IMR-90 (cell line): ENCODE results near the gene TYR. TPM values are rescaled to one million over a fixed set of nuclear protein-coding genes. Genes with fewer than 3 reads are reported as not detected.

Experiments used
- ATAC-seq: fragments of 200-7000 bp; cut with Tn5 transposase; 2 replicates; pipeline ENCODE4 v1.9.1; 2020; ENCODE audit warnings: low read depth, mild to moderate bottlenecking, moderate library complexity
- BruUV-seq: library from RNA; stranded (reverse); fragments of 400-500 nt; replicated peaks from 2 replicates; lab custom pipeline; 2021; lab: Mats Ljungman, UMichigan
- CTCF ChIA-PET: fragments of 300-600 bp; formaldehyde crosslinking; extraction: SDS; loops from one replicate; lab custom pipeline; 2021; ENCODE audit warnings: antibody characterized with exemption; lab: Yijun Ruan, JAX
- POLR2A ChIA-PET: fragments of 300-600 bp; sonication (Branson Sonifier 250); formaldehyde crosslinking; loops from one replicate; lab custom pipeline; 2022; ENCODE audit warnings: antibody characterized with exemption; ENCODE audit not compliant: unreplicated experiment; lab: Charles Lee
- DNase-seq: peaks from one replicate; pipeline ENCODE4 v3.0.0; 2013
- H2AFZ ChIP-seq: replicated peaks from 2 replicates; pipeline ENCODE3; 2013; ENCODE audit warnings: low read length, mild to moderate bottlenecking; ENCODE audit not compliant: poor library complexity
- H2AK5ac ChIP-seq: 2 replicates; pipeline ENCODE4 v1.6.1; 2013; ENCODE audit warnings: low read depth, low read length, inconsistent platforms
- H2AK9ac ChIP-seq: replicated peaks from 2 replicates; pipeline ENCODE3; 2013; ENCODE audit warnings: mild to moderate bottlenecking, low read depth, low read length, moderate library complexity; ENCODE audit not compliant: poor library complexity
- H2BK120ac ChIP-seq: 2 replicates; pipeline ENCODE4 v1.6.1; 2013; ENCODE audit warnings: low read depth, low read length, inconsistent platforms
- H2BK15ac ChIP-seq: 3 replicates; pipeline ENCODE4 v1.6.1; 2013; ENCODE audit warnings: low read depth, low read length, inconsistent platforms
- H2BK20ac ChIP-seq: 2 replicates; pipeline ENCODE4 v1.6.1; 2013; ENCODE audit warnings: low read depth, mild to moderate bottlenecking, inconsistent platforms, low read length, moderate library complexity
- H2BK5ac ChIP-seq: 2 replicates; pipeline ENCODE4 v1.6.1; 2013; ENCODE audit warnings: mild to moderate bottlenecking, low read depth, low read length, inconsistent platforms; ENCODE audit not compliant: poor library complexity, severe bottlenecking
- H3K14ac ChIP-seq: replicated peaks from 2 replicates; pipeline ENCODE4 v1.6.1; 2013; ENCODE audit warnings: low read depth, low read length, inconsistent platforms
- H3K18ac ChIP-seq: 2 replicates; pipeline ENCODE4 v1.6.1; 2013; ENCODE audit warnings: low read depth, low read length, control low read depth
- H3K23ac ChIP-seq: 2 replicates; pipeline ENCODE4 v1.6.1; 2013; ENCODE audit warnings: low read depth, low read length, inconsistent platforms
- H3K27ac ChIP-seq: 2 replicates; pipeline ENCODE4 v1.5.1; 2013; ENCODE audit warnings: mild to moderate bottlenecking, control low read depth, low read length; ENCODE audit not compliant: insufficient read depth
- H3K27me3 ChIP-seq: 2 replicates; pipeline ENCODE4 v1.6.1; 2013; ENCODE audit warnings: low read length; ENCODE audit not compliant: control insufficient read depth, insufficient read depth
- H3K36me3 ChIP-seq: 2 replicates; pipeline ENCODE4 v1.6.1; 2013; ENCODE audit warnings: low read length, mixed read lengths; ENCODE audit not compliant: control insufficient read depth, insufficient read depth
- H3K4ac ChIP-seq: 2 replicates; pipeline ENCODE4 v1.6.1; 2013; ENCODE audit warnings: low read depth, low read length, inconsistent platforms
- H3K4me1 ChIP-seq: 2 replicates; pipeline ENCODE4 v1.6.1; 2013; ENCODE audit warnings: low read length, mixed read lengths; ENCODE audit not compliant: control insufficient read depth, insufficient read depth
- H3K4me2 ChIP-seq: 2 replicates; pipeline ENCODE4 v1.6.1; 2013; ENCODE audit warnings: low read depth, mild to moderate bottlenecking, control low read depth, low read length, moderate library complexity
- H3K4me3 ChIP-seq: 2 replicates; pipeline ENCODE4 v1.5.1; 2013; ENCODE audit warnings: low read depth, mild to moderate bottlenecking, control low read depth, low read length, moderate library complexity; ENCODE audit not compliant: insufficient read depth
- H3K56ac ChIP-seq: 2 replicates; pipeline ENCODE4 v1.6.1; 2013; ENCODE audit warnings: low read length, inconsistent platforms; ENCODE audit not compliant: insufficient read depth; ENCODE audit errors: extremely low read depth
- H3K79me1 ChIP-seq, 2 experiments: 2 replicates each; pipeline ENCODE4 v1.6.1; 2013; ENCODE audit warnings: low read length in 2 of 2, inconsistent platforms in 1 of 2, low read depth in 1 of 2
- H3K9ac ChIP-seq: 2 replicates; pipeline ENCODE4 v1.6.1; 2013; ENCODE audit warnings: low read depth, low read length, control low read depth
- H3K9me1 ChIP-seq: 2 replicates; pipeline ENCODE4 v1.6.1; 2013; ENCODE audit warnings: low read length, inconsistent platforms; ENCODE audit not compliant: insufficient read depth
- H3K9me3 ChIP-seq: 2 replicates; pipeline ENCODE4 v1.6.1; 2013; ENCODE audit warnings: low read length; ENCODE audit not compliant: control insufficient read depth, insufficient read depth
- H4K20me1 ChIP-seq: 2 replicates; pipeline ENCODE4 v1.6.1; 2013; ENCODE audit warnings: low read length, inconsistent platforms; ENCODE audit not compliant: insufficient read depth
- H4K5ac ChIP-seq: 2 replicates; pipeline ENCODE4 v1.6.1; 2013; ENCODE audit warnings: mild to moderate bottlenecking, low read depth, low read length, control low read depth
- H4K8ac ChIP-seq, 2 experiments: 2 replicates each; pipeline ENCODE4 v1.6.1; 2013; ENCODE audit warnings: low read depth in 2 of 2, low read length in 2 of 2, control low read depth in 1 of 2, inconsistent platforms in 1 of 2
- H4K91ac ChIP-seq: 2 replicates; pipeline ENCODE4 v1.6.1; 2013; ENCODE audit warnings: low read depth, low read length, inconsistent platforms; ENCODE audit not compliant: insufficient read depth
- CEBPB ChIP-seq: IDR thresholded peaks from 2 replicates; pipeline ENCODE4 v1.6.1; 2012; ENCODE audit warnings: low read depth, low read length, improper control_type of control experiment
- CHD1 ChIP-seq: IDR thresholded peaks from 2 replicates; pipeline ENCODE4 v1.6.1; 2012; ENCODE audit warnings: low read depth, low read length, improper control_type of control experiment
- ELK1 ChIP-seq: fragments of 150-350 bp; IDR thresholded peaks from 2 replicates; pipeline ENCODE4 v1.6.1; 2016; ENCODE audit warnings: low read depth, mild to moderate bottlenecking, low read length, moderate library complexity, borderline replicate concordance
- MAZ ChIP-seq: IDR thresholded peaks from 2 replicates; pipeline ENCODE4 v1.6.1; 2012; ENCODE audit warnings: low read depth, mild to moderate bottlenecking, low read length, improper control_type of control experiment, moderate library complexity, borderline replicate concordance
- POLR2A ChIP-seq: IDR thresholded peaks from 2 replicates; pipeline ENCODE4 v1.6.1; 2012; ENCODE audit warnings: mild to moderate bottlenecking, low read depth, low read length
- RAD21 ChIP-seq: IDR thresholded peaks from 2 replicates; pipeline ENCODE4 v1.6.1; 2012; ENCODE audit warnings: low read length, improper control_type of control experiment
- RFX5 ChIP-seq: IDR thresholded peaks from 2 replicates; pipeline ENCODE4 v1.8.0; 2012; ENCODE audit warnings: low read depth, mild to moderate bottlenecking, low read length, moderate library complexity
- SMC3 ChIP-seq: fragments of 150-350 bp; IDR thresholded peaks from 2 replicates; pipeline ENCODE4 v1.6.1; 2016; ENCODE audit warnings: low read depth, mild to moderate bottlenecking, antibody characterized with exemption, low read length, moderate library complexity
- USF2 ChIP-seq: fragments of 150-350 bp; IDR thresholded peaks from 2 replicates; pipeline ENCODE4 v1.6.1; 2017; ENCODE audit warnings: mild to moderate bottlenecking, antibody characterized with exemption, low read length, low read depth
- WGBS, 2 experiments: methylation state at CpG; one replicate each; pipeline versions ENCODE4 v1.1.5 to v1.1.7; 2013; ENCODE audit warnings: missing lambda C conversion rate in 2 of 2; ENCODE audit not compliant: insufficient read length in 1 of 2; ENCODE audit errors: extremely low coverage in 2 of 2; 5-methylcytosine and 5-hydroxymethylcytosine counted together
- dilution Hi-C: fragments of 300-500 bp; cut with HindIII; formaldehyde crosslinking; loops from one replicate; pipeline ENCODE4 v1.14.3; 2018; ENCODE audit warnings: low sequenced_read_pairs; ENCODE audit not compliant: unreplicated experiment
- in situ Hi-C: fragments of 300-500 bp; cut with MboI; formaldehyde crosslinking; loops from 3 replicates; pipeline ENCODE4 v1.14.3; 2019; ENCODE audit warnings: low sequenced_read_pairs, inconsistent platforms, mixed read lengths
- intact Hi-C: fragments of 100-400 bp; cut with micrococcal nuclease; formaldehyde crosslinking; loops from 2 replicates; pipeline ENCODE4 v1.10.0; 2022
- polyA plus RNA-seq, 3 experiments: library from polyadenylated mRNA; depleted of rRNA; stranded (reverse); fragments of >200 nt; gene quantifications; 2 replicates each; pipeline ENCODE4 v1.2.3, GENCODE V29; 2012; ENCODE audit warnings: low replicate concordance in 1 of 3
- total RNA-seq: library from RNA; depleted of rRNA; stranded (reverse); fragments of >200 nt; gene quantifications from 2 replicates; pipeline ENCODE4 v1.2.3, GENCODE V29; 2012

Gene TYR
- total and polyA plus RNA-seq, 2 of the 4 experiments (the other 2 are of a cell fraction): not detected

GRCh38 chr11:89220684-89221339, 43.1 kb downstream of the TYR start:
- Histone ChIP-seq H3K4me1 (no peaks in the 10 kb centered on the region), H2BK20ac (no peak overlapping the region), H3K27me3 (no peaks in the 10 kb centered on the region), H3K4ac (no peak overlapping the region), H2AK5ac (no peak overlapping the region), H3K27ac (no peak overlapping the region), H4K8ac (no peak overlapping the region), H3K4me2 (no peak overlapping the region), H4K91ac (no peak overlapping the region), H2BK120ac (no peak overlapping the region), H2AK9ac (no peak overlapping the region), H3K9me1 (no peaks in the 10 kb centered on the region), H3K18ac (no peak overlapping the region), H3K79me1 (no peaks in the 10 kb centered on the region), H2BK15ac (no peak overlapping the region), H4K5ac (no peak overlapping the region), H3K23ac (no peak overlapping the region), H2AFZ (no peak overlapping the region), H2BK5ac (no peak overlapping the region), H3K4me3 (no peak overlapping the region), H4K20me1 (no peaks in the 10 kb centered on the region), H3K9me3 (no peaks in the 10 kb centered on the region), H3K14ac (no peak overlapping the region), H3K9ac (no peak overlapping the region), H3K36me3 (no peaks in the 10 kb centered on the region), H3K56ac (no peak overlapping the region)
- in situ Hi-C loops: no loop called here
- TF ChIP-seq MAZ (no peak), POLR2A (no peak), RFX5 (no peak), CEBPB (no peak), ELK1 (no peak), SMC3 (no peak), CHD1 (no peak), RAD21 (no peak), USF2 (no peak)
- no CpG with 5 or more reads among the region's 8 CpGs for WGBS, 2 experiments
- intact Hi-C loops: no loop called here
- no TSS peak for BruUV-seq
- ATAC-seq (no peak), DNase-seq (no peak)
- CTCF ChIA-PET: no interaction called here
- dilution Hi-C loops: no loop called here
- POLR2A ChIA-PET: no interaction called here
